HG02973 (cell line): ENCODE measurements around the gene GOLT1A.
"Not testable (repeated sequence)": the region's sequence is repeated elsewhere in the genome, so short reads cannot be mapped to it uniquely, and the experiment has no call there.

ENCODE experiments used
- ATAC-seq: cut with Tn5 transposase; IDR thresholded peaks from one replicate; pipeline ENCODE4 v1.9.1; 2021; ENCODE audit warnings: moderate library complexity; ENCODE audit not compliant: unreplicated experiment

Gene GOLT1A

DNA sequence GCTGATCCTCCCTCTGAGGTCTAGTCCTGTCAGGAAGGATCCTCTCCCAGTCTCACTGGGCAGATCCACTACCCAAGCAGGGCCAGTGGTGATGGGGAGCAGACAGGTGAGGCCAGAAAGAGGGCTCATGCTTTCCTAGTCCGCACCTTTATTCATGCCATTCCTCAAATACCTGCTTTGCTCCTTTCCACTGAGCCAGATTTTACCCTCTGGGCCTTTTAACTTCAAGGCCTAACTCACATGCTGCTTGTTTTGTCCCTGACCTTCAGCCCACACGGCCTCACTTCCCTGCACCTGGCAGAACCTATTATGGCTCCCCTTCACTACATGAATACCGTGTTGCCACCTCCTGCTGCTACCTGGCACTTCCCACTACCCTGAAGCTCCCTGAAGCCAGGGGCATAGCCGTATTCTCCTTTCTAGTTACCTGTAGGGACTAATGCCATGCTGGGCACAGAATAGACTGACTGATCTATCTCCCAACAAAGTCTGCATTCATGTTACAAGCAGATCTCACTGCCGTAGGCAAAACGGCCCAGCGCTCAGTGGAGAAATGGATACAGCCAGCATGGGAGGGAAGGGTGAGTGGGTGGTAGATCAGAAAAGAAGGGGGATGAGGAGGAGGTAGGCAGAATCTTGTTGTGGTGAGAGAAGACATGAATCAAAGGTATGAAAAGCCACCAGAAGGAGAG lies 36.1 kb upstream of the GOLT1A start:
- no peak for ATAC-seq

DNA sequence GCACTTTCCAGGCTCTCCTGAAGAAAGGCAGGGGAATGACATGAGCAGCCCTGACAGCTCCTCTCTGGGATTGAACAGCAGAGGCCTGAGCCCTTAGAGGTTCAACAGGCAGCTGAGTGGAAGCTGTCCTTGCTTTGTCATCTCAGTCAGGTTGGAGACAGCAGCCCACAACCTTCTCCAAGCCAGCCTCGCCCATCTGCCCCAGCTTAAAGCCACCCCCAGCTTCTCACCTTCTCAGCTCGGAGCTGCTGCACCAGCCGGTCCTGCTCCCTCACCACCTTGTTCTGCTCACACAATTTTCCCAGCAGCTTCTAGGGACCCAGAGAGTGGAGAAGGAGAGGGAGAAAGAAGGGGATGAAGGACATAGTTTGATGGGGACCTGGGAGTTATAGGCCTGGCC lies 35.2 kb upstream of the GOLT1A start:
- no peak for ATAC-seq

DNA sequence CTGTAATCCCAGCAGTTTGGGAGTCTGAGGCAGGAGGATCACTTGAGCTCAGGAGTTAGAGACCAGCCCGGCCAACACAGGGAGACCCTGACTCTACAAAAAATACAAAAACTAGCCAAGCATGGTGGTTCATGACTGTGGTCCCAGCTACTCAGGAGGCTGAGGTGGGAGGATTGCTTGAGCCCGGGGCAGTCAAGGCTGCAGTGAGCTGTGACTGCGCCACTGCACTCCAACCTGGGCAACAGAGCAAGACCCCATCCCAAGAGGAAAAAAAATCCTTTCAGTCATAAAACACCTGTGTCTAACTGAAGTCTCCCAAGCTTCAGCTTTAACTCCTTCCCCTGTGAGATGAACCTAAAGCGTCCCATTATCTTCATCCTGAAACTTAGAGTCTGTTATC lies 33.1 kb upstream of the GOLT1A start:
- ATAC-seq: no peak

DNA sequence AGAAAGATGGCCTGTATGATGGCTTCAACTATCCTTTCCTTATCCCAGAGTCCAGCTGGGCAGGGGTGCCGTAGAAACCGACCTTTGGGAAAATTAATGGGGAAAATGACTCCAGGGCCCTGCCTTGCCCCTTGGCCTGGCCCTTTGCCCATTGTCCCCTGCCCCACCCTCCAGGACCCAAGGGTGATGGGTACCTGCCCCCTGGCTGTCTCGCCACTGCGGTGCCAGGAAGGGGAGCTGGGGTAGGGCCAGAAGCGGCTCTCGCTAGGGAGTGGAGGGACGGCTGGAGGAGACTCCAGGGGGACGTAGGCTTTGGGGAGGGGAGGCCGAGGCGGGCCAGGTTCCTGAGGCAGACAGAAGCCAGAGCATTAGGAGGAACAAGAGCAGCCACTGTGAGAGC lies 29.1 kb upstream of the GOLT1A start:
- ATAC-seq: no peak

DNA sequence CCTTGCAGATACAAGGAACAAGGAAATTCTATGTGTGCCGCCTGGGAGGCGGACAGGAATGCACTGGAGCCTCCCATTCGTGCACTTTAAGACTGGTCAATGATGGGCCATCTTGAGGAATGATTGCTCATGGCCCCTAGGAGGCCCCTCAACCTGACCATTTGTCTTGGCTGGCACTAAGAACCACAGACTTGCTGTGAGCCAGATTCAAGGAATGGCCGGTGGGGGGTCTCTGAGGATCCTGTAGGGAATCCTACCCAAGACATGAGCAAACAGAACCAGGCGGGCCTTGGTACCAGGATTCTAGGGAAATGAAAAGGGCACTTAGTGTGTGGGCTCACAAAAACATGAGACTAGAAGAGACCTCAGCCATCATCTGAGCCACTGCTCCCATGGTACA lies 28.1 kb upstream of the GOLT1A start:
- ATAC-seq: no peak

DNA sequence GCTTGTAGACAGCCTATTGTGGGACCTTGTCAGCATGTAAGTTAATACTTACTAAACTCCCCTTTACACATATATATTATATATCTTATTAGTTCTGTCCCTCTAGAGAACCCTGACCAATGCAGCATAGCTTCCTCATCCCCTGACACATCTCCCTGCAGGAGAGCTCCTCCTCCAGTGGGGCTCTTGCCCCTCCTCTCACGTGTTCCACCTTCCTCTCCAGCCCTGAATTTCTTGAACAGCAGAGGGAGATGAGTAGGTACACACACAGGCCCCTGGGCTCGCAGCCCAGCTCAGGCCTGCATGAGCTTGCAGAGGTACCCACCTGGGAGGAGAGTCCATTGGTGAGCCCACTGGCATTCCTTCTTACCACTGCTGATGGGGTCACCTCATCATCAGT lies 27.3 kb upstream of the GOLT1A start:
- no peak for ATAC-seq

DNA sequence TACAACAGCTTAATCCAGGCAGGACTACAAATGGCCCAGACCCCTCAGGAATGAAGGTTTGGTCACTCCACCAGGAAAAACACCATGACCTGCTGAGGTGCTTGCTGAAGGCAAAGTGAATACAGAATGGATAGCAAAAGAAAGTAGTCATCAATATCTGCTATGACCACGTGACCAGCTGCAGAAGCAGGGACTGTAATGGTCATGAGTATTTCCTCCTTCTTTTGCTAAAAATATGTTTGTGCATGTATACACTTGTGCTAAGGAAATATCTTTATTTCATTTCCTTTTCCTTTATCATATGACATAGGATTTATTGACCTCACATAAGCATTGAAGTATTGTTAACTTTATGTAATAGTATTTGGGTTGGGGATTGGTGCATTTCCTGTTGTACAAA lies 26.4 kb upstream of the GOLT1A start:
- ATAC-seq: no peak

DNA sequence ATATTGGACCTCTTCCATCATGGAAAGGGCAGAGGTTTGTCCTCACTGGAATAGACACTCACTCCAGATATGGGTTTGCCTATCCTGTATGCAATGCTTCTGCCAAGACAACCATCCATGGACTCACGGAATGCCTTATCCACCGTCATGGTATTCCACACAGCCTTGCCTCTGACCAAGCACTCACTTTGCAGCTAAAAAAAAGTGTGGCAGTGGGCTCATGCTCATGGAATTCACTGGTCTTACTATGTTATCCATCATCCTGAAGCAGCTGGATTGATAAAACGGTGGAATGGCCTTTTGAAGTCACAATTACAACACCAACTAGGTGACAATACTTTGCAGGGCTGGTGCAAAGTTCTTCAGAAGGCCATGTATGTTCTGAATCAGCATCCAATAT lies 25.6 kb upstream of the GOLT1A start:
- ATAC-seq: not testable (repeated sequence)

DNA sequence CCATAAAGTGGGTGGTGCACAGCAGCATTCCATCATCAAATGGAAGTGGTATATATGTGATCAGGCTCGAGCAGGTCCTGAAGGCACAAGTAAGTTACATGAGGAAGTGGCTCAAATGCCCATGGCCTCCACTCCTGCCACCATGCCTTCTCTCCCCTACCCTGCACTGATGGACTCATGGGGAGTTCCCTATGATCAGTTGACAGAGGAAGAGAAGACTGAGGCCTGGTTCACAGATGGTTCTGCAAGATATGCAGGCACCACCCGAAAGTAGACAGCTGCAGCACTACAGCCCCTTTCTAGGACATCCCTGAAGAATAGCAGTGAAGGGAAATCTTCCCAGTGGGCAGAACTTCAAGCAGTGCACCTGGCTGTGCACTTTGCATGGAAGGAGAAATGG lies 24.7 kb upstream of the GOLT1A start:
- ATAC-seq: not testable (repeated sequence)

DNA sequence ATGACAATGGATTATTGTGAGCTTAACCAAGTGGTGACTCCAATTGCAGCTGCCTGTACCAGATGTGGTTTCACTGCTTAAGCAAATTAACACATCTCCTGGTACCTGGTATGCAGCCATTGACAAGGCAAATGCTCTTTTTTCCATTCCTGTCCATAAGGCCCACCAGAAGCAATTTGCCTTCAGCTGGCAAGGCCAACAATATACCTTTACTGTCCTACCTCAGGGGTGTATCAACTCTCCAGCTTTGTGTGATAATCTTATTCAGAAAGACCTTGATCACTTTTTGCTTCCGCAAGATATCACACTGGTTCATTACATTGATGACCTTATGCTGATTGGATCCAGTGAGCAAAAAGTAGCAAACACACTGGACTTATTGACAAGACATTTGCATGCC lies 23.7 kb upstream of the GOLT1A start:
- not testable (repeated sequence) for ATAC-seq

DNA sequence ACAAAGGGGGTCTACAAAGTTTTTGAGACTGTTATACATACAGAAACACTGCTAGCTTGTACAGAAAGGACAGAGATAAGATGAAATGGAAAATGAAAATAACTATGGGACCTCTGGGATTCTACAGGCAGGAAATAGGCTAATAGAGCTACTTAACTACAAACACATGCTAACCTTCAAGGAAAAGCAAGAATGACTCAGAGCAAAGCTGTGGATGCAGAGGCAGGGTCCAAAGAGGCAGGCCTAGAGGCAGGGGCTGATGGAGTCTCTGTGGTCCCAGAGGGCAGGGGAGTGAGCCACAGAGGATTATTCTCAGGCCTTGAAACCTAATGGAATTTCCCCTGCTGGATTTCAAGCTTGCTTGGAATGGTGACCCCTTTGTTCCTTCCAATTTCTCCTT lies 18.7 kb upstream of the GOLT1A start:
- no peak for ATAC-seq

DNA sequence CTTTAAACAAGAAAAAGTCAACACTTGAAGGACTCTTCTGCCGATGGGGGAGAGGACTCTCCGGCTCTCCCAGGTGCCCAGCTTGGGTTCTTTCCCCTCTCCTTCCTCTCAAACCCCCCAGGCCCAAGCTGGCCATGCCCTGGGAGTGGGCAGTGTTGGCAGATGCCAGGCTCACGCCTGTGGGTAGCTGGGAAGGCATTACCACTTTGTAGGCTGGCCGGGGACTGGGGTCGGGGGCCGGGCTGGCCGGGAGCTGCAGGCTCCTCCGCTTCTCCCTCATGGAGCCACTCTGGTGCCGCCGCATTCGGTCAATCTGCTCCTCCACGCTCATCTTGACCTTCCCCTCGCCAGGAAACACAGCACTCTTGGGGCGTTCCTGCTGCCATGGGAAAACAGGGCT lies 16.4 kb upstream of the GOLT1A start:
- no peak for ATAC-seq

DNA sequence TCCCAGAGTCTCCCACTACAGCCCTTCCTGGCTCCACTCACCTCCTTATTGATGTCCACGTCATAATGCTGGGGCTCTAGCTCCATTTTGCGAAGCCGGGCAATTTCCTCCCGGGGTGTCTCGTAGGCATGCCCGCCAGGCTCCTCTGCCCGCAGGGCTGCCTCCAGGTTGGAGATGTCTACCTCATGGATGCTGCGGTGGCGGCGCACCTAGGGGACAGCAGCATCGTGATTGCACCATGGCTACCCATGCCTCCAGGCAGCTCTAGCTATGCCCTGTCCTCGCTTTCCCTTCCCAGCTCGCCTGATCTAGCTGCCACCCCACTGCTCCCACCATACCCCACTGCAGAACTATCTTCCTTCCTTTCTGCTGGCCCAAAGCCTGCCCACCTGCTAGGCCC lies 15.1 kb upstream of the GOLT1A start:
- ATAC-seq: no peak

DNA sequence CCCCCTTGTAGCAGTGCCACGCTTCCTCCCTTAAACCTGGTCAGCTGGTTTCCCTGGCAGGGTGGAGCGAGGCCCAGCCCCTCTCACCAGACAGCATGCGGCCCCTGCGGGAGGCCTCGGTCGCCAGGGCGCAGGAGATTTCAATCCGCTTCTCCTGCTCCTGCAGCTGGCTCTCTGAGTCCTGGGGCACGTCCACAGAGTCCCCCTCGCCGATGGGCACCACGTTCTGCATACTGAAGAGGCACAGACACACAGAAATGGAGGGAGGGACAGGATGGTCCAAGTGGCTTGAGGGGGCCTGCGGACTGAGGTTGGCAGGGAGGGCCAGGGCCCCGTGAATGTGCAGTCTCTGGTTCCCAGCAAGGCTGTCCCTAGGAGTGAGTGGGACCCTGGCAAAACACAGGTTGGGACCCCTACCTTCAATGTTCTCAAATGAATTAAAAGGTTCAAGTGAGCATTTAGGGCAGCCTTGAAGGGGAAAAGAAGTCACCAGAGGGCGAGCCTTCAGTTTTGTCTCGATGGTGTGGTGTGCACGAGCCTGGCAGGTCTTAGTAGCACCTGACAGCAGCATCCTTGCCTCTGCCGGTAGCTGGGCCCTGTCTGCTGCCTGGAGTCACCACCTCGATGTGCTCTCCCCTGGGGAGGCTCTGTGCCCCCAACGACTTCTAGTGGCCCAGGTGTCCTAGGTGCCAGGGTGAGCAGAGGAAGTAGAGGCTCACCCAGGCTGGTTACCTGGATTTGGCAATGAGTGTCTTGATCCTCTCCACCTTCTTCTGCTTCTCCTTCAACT lies 14.4 kb upstream of the GOLT1A start:
- no peak for ATAC-seq

DNA sequence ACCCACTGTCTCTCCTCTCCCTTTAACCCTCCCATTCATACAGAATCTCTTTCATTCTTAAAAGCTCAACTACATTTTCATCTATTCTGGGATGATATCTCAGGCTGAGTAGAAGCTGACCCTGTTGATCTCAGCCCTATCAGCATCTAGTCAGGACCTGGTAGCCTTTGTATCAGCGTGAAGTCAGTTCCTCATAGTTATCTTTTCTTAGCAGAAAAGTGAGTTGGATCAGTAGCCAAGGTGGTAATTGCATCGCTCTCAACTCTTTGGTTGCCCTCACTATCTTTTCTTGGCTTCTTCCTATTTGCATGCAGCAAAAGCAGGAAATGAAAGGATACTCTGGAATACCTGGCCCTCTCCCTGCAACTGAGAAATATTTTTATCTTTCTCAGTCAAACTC lies 13.6 kb upstream of the GOLT1A start:
- no peak for ATAC-seq

DNA sequence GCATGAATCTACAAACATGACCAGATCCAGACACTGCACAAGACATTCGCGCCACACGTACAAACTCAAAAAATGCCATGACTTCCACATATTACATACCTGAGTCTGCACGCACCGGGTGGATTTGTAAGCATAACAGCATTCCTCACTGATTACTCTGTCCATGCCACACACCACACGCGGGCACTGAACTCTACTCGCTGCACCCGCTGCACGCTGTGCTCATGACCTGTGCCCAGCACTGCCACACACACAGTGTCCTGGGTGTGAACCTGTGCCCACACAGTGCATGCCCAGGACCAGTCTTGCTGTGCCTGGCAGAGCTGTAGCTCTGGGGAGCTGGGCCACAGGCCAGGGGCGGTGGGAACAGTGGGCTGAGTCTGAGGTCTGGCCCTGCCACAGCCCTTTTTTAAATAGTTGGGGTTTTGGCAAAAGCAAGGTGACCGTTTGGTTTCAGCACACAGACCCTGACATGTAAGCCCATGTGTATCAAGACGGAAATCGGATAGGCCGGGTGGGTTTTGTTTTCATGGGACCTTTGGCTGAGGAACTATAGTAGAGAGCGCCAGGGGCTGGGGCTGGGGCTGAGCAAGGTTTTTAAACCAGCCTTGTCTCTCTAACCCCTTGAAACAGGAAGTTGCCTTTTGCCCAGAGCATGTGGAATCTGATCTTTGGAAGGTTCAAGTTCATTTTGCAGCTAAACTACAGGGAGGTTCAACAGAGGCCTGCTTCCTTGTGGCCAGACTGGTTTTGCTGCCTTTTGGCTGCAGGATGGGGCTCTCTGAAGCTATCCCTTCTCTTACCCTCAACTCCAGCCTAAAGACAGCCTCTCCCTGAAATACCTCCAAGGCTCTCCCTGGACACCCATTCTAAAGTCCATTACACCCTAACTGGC lies 12.3 kb upstream of the GOLT1A start:
- no peak for ATAC-seq

DNA sequence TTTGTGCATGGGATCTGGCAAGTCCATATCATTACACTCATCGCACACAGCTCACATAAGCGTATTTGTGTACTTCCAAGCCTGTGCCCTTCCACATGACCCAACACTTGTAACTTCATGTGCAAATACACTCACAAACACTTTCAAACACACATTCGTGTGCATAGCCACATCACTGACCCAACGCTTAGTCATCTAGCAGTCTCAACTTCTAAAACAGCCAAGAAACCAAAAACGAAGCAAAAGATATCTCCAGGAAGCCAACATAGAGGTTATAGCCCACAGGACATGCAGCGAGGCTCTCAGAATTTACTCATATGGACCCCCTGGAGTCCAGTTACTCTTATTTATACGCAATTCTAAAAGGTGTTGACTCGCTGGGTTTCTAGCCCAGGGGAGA lies 10.9 kb upstream of the GOLT1A start:
- ATAC-seq: no peak

DNA sequence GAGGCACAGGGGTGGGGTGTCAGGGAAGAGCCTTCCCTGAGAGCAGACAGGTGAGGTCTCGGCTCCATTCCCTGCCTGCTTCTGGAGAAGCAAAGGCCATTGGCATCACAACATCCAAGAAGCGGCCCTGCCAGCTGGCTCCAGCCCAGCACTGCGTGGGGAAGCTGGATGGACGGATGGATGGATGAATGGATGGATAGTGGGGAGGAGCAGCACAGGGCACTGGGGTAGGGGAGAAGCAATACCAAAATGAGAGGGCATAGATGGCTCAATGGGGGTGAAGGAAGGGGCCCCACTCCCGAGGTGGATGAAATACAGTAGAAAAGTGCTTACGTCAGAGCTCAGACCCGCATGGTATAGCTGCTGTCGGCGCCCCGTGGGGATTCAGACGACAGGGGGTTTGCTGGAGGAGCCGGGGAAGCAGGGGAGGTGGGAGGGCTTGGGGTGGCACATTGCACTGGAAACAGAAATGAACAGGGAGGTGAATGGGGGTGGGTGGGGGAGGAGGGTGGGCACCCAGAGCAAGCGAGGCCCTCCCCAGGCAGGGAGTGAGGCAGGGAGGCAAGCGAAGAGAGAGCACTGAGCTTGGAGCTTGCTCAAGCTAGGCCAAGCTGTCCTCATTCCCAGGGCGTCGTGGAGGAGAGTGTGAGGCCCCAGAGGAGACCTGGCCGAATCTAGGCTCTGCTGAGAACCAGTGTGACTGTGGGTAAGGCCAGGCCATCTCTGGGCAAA lies 9.5 kb upstream of the GOLT1A start:
- no peak for ATAC-seq

DNA sequence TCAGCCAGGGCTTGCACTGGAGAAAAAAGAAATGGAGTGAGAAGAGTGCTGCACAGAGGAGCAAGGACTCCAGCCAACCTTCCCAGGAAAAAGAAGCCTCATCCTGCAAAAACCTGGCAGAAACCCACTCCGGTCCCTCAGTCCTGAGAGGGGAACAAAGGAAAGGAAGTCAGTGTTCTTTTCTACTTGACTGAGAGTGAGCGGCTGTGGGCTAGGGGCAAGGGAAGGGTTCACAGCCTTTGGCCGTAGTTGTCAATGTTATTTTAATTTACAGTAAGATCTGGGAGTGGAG lies 8.9 kb upstream of the GOLT1A start:
- ATAC-seq: no peak

DNA sequence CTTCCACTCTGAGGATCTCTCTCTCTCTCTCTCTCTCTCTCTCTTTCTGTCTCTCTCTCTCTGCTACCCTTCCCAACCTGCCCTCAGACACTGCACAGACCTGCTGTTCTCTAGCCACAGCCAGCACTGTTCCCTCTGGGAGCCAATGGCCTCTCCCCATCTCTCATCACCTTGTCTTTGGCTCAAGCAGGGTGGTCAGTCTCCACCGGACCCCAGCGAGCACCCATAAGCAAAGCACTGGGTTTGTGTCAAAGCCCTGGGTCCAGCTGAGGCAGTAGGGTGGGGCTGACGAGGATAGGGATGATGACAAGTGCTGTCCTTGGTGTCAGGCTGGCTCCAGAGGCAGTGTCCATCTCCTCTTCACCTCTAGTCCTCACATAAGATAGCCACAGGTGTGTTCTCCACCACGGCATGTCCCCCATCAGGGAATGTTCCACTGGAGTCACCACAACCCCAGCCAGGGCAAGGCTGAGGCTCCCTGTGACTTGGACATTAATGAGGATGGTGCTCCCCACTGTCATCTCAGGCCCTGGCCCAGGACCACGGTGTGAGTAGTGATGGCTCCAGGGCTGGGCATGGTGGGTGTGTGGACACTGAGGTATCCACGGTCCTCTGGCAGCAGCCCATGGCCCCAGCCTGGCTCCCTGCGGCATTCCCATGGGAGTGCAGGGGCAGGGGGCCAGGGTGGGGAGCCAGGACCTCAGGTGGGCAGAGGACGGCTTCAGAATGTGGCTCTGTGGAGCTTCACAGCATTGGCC lies 8.4 kb upstream of the GOLT1A start:
- ATAC-seq: no peak

DNA sequence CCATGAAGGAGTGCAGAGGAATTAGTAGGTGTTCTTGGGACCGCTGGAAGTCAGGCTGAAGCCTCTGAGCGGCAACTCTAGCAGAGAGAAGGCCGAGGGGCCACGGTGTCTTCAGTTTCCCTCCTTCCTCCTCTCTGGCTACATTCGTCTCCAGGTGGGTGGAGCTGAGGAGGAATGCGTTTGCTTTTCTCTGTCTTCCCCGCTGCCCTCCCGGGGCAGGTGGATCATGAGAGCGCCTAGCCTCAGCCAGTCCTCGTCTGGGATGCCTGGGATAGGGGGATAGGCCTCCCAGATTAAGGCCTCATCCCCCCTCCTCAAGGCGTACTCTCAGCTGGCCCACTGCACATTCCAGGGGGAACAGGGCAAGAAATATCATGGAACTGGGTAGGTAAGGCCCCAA lies 7.5 kb upstream of the GOLT1A start:
- no peak for ATAC-seq
